HL-60 (cell line): Measurements from ENCODE around the gene WAPL.

ENCODE experiments used
- DNase-seq, 2 experiments: peaks; one replicate each; pipeline ENCODE4 v3.0.0-alpha.2; 2010 to 2020; ENCODE audit warnings: low read depth in 1 of 2, low spot score in 1 of 2
- H3K27ac ChIP-seq: fragments of 250-450 bp; sonication (Bioruptor Pico); replicated peaks from 2 replicates; pipeline ENCODE4 v1.5.1; 2020; ENCODE audit warnings: mild to moderate bottlenecking, moderate library complexity
- H3K27me3 ChIP-seq: fragments of 250-450 bp; sonication (Bioruptor Pico); 2 replicates; pipeline ENCODE4 v1.5.1; 2021; ENCODE audit warnings: mild to moderate bottlenecking, moderate library complexity; ENCODE audit not compliant: insufficient read depth, poor library complexity, severe bottlenecking
- H3K4me3 ChIP-seq: replicated peaks from 2 replicates; pipeline ENCODE4 v1.5.1; 2011; ENCODE audit warnings: mild to moderate bottlenecking, control low read depth, low read length; ENCODE audit not compliant: insufficient read depth
- CTCF ChIP-seq: IDR thresholded peaks from one replicate; pipeline ENCODE4 v1.5.1; 2011; ENCODE audit warnings: low read length, control low read depth, inconsistent platforms; ENCODE audit not compliant: insufficient read depth
- GABPA ChIP-seq: IDR thresholded peaks from 2 replicates; pipeline ENCODE4 v1.6.1; 2012; ENCODE audit warnings: low read depth
- POLR2AphosphoS5 ChIP-seq: IDR thresholded peaks from 2 replicates; pipeline ENCODE4 v1.6.1; 2012; ENCODE audit warnings: low read depth
- REST ChIP-seq: IDR thresholded peaks from 2 replicates; pipeline ENCODE4 v1.6.1; 2012; ENCODE audit warnings: low read depth; ENCODE audit not compliant: insufficient replicate concordance
- SPI1 ChIP-seq: IDR thresholded peaks from 2 replicates; pipeline ENCODE4 v1.6.1; 2012; ENCODE audit warnings: low read depth, mild to moderate bottlenecking, borderline replicate concordance

WAPL gene

GRCh38 chr10:86504510-86504909, 17.1 kb downstream of the WAPL start:
- Histone ChIP-seq H3K27ac (no peak overlapping the region), H3K4me3 (no peak overlapping the region), H3K27me3 (no peaks in the 10 kb centered on the region)
- TF ChIP-seq REST (no peak), GABPA (no peak), SPI1 (no peak), POLR2AphosphoS5 (no peak), CTCF (no peak)
- DNase-seq: no peak

- no peak for TF ChIP-seq POLR2AphosphoS5
- no peak for TF ChIP-seq REST
- TF ChIP-seq GABPA: no peak
- TF ChIP-seq CTCF: no peak
- TF ChIP-seq SPI1: no peak
- Histone ChIP-seq H3K4me3 (no peak overlapping the region), H3K27ac (no peak overlapping the region), H3K27me3 (no peaks in the 10 kb centered on the region)
- no peak for DNase-seq
These were observed 20.7 kb downstream of the WAPL start for GRCh38 chr10:86500846-86501245.

GRCh38 chr10:86498598-86498997, 23.0 kb downstream of the WAPL start:
- TF ChIP-seq GABPA (no peak), SPI1 (no peak), CTCF (no peak), REST (no peak), POLR2AphosphoS5 (no peak)
- no peak for DNase-seq
- no peak overlapping the region for H3K4me3 ChIP-seq
- no peak overlapping the region for H3K27ac ChIP-seq
- H3K27me3 ChIP-seq: no peaks in the 10 kb centered on the region
